Measurements from ENCODE around the gene HOXC13.
A peak's percentile ranks its signal among the peaks of the same experiment; 100 is the strongest.

HOXC13 gene

DNA sequence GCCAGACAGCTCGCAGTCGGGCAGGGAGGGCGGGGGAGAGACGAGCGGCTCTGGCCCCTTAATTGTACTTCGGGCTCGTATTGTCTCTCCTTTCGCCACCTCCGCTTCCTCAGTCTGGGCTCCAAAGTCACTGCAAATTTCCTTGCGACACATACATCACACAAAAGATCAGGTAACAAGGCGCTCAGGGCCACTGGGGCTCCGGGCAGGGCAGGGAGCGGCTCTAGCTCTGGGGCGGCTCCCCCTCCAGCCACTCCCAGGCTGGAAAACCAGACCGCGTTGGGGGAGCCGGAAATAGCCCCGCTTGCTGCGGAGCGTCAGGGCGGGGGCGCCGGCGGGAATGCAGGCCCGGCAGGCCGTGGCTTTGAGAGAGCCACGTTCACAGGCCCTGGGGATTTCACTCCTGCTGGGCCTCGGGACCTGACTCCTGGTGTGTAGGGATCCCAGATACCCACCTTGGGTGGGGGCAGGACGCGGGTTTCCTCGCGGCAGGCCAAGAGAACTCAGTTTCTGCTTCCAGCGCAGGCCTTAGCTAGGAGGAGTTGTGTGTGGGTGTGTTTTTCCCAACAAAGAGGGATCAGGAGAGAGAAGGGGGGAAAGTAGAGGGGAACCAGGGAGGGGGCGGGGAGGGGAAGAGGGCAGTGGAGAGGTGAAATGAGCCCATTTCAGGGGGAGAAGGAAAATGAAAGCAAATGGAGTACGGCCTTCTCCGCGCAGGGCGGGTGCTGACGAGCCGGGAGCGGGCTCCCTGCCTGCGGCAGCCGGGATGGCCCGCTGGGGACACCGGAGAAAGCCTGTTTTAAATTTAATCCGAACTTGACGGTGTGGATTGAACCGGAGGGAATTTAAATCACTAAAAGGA, 57.0 kb downstream of the HOXC13 start:
- Histone ChIP-seq H3K27me3 (ENCODE audit: control insufficient read depth, insufficient read depth, low read length) (peaks cover 83% of the 10 kb centered on the region), H3K4me3 (ENCODE audit: low read length) (peak overlapping the region; percentile 60), H3K36me3 (ENCODE audit: control insufficient read depth, insufficient read depth, low read length) (no peaks in the 10 kb centered on the region)

More for the DNA sequence above, 57.0 kb downstream of the HOXC13 start:
- no peak overlapping the region for H3K9ac ChIP-seq (ENCODE audit: low read length)
- H3K27ac ChIP-seq (ENCODE audit: low read depth, low read length) = no peak overlapping the region
- no peaks in the 10 kb centered on the region for H3K4me1 ChIP-seq (ENCODE audit: control insufficient read depth, insufficient read depth, low read length)

Data from rectal smooth muscle tissue (tissue), 1 donor.